Upper lobe of left lung (tissue), 6 donors: Measurements from ENCODE around the gene MAPK8IP1. TPM values are rescaled to one million over a fixed set of nuclear protein-coding genes. Genes with fewer than 3 reads are reported as not detected.

Experiments
- ATAC-seq, 2 donors: fragments of 200-7000 bp; cut with Tn5 transposase; one replicate each; pipeline ENCODE4 v1.9.1; 2022; ENCODE audit warnings: mild to moderate bottlenecking in 2 of 2, moderate library complexity in 2 of 2; ENCODE audit not compliant: low FRiP score in 2 of 2
- DNase-seq, 2 donors: peaks; one replicate each; pipeline ENCODE4 v3.0.0-alpha.2; 2019 to 2020
- H3K27ac ChIP-seq, 4 donors: fragments of 200-600 bp; sonication (generic); one replicate each; pipeline ENCODE4 v1.5.1; 2016 to 2019
- H3K27me3 ChIP-seq, 4 donors: fragments of 200-600 bp; sonication (generic); one replicate each; pipeline ENCODE4 v1.5.1; 2017 to 2019
- H3K36me3 ChIP-seq, 4 donors: fragments of 200-600 bp; sonication (generic); one replicate each; pipeline ENCODE4 v1.5.1; 2016 to 2019
- H3K4me1 ChIP-seq, 4 donors: fragments of 200-600 bp; sonication (generic); one replicate each; pipeline ENCODE4 v1.5.1; 2018 to 2019
- H3K4me3 ChIP-seq, 4 donors: fragments of 200-600 bp; sonication (generic); one replicate each; pipeline ENCODE4 v1.5.1; 2017 to 2019; ENCODE audit warnings: mild to moderate bottlenecking in 2 of 4, moderate library complexity in 1 of 4
- H3K9me3 ChIP-seq, 4 donors: fragments of 200-600 bp; sonication (generic); one replicate each; pipeline ENCODE4 v1.5.1; 2018 to 2019
- CTCF ChIP-seq, 6 experiments: fragments of 450-650 bp in 4 of 6; fragments of 200-600 bp in 2 of 6; sonication (generic) in 2 of 6; IDR thresholded peaks; one replicate each; pipeline ENCODE4 v1.5.1; 2016 to 2019; ENCODE audit warnings: antibody characterized with exemption in 6 of 6
- EP300 ChIP-seq, 4 donors: sonication (generic); formaldehyde crosslinking; IDR thresholded peaks; one replicate each; pipeline ENCODE4 v1.5.1; 2017; ENCODE audit warnings: antibody characterized with exemption in 4 of 4, control low read depth in 2 of 4
- POLR2A ChIP-seq, 4 donors: fragments of 450-650 bp; IDR thresholded peaks; one replicate each; pipeline ENCODE4 v1.5.1; 2016 to 2017; ENCODE audit warnings: antibody characterized with exemption in 4 of 4, mild to moderate bottlenecking in 2 of 4
- POLR2AphosphoS5 ChIP-seq, 2 donors: sonication (generic); formaldehyde crosslinking; IDR thresholded peaks; one replicate each; pipeline ENCODE4 v1.5.1; 2017; ENCODE audit warnings: antibody characterized with exemption in 2 of 2
- WGBS, 2 donors: methylation state at CpG; one replicate each; pipeline ENCODE4 v1.1.5; 2017 to 2018; 5-methylcytosine and 5-hydroxymethylcytosine counted together
- total RNA-seq, 6 donors: library from RNA; depleted of rRNA in 4 of 6; stranded (reverse); fragments of >200 nt in 4 of 6; gene quantifications; one replicate each; pipeline versions ENCODE4 v1.1.0 to v1.2.1, GENCODE V29; 2016 to 2021
- donor health status: DM: no; HTN: no; CAD: no; lungs with moderate emphysema.
- donor health status: DM: no; HTN: yes; CAD: no; lungs with severe emphysema.

The MAPK8IP1 gene
- total RNA-seq, 6 donors from 2014 or later: 2.1 to 16.0 (median 8.7) TPM

DNA sequence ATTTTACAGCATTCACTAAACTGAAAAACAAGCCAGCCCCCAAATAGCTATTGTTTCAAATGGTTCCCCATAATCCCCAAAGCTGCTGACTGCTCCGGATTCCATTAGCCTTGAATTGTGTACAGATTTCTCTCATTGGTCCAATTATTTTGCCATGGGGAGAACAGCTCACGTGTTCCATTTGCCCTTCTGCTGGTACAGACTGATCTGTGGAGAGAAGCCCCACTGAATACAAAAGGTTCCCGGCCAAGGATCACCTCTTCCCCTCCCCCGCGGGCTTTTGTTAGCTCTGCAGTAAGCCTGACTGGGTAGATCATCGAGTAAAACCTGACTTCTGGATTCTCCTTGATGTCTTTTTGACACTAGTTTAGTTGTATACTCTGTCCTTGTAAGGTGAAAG, 9.1 kb upstream of the MAPK8IP1 start:
- Histone ChIP-seq H3K27me3 (no peaks in the 10 kb centered on the region), H3K4me1 (no peaks in the 10 kb centered on the region), H3K36me3 (peaks cover 23 to 95% (median 75%) of the 10 kb centered on the region in 4 donors), H3K4me3 (no peak overlapping the region), H3K27ac (no peak overlapping the region), H3K9me3 (no peaks in the 10 kb centered on the region)
- ATAC-seq (no peak), DNase-seq (no peak)
- 74 to 80% methylated on average over 6 of the region's 6 CpGs for WGBS, 2 donors
- TF ChIP-seq POLR2AphosphoS5 (IDR thresholded peaks at IDR 0.05) (no peak), POLR2A (IDR thresholded peaks at IDR 0.05) (no peak), CTCF (IDR thresholded peaks at IDR 0.05) (no peak), EP300 (IDR thresholded peaks at IDR 0.05) (no peak)

- Histone ChIP-seq H3K4me3 (no peak overlapping the region), H3K27ac (no peak overlapping the region), H3K9me3 (no peaks in the 10 kb centered on the region), H3K27me3 (no peaks in the 10 kb centered on the region), H3K4me1 (no peaks in the 10 kb centered on the region), H3K36me3 (peaks cover 19 to 94% (median 75%) of the 10 kb centered on the region in 4 donors)
- no peak for TF ChIP-seq CTCF (IDR thresholded peaks at IDR 0.05)
- no peak for TF ChIP-seq EP300 (IDR thresholded peaks at IDR 0.05)
- no peak for TF ChIP-seq POLR2AphosphoS5 (IDR thresholded peaks at IDR 0.05)
- no peak for TF ChIP-seq POLR2A (IDR thresholded peaks at IDR 0.05)
- ATAC-seq (no peak), DNase-seq (no peak)
- WGBS, 2 donors: 93 to 95% methylated on average over 8 of the region's 8 CpGs
These were observed 8.2 kb upstream of the MAPK8IP1 start for GRCh38 chr11:45877221-45877620.

GRCh38 chr11:45877845-45878244, 7.6 kb upstream of the MAPK8IP1 start:
- DNase-seq: no peak
- Histone ChIP-seq H3K4me1 (no peaks in the 10 kb centered on the region), H3K9me3 (no peaks in the 10 kb centered on the region), H3K36me3 (peaks cover 19 to 90% (median 74%) of the 10 kb centered on the region in 4 donors), H3K4me3 (no peak overlapping the region), H3K27me3 (no peaks in the 10 kb centered on the region), H3K27ac (no peak overlapping the region)
- no peak for ATAC-seq
- 86 to 92% methylated on average over 3 of the region's 3 CpGs for WGBS, 2 donors
- TF ChIP-seq CTCF (IDR thresholded peaks at IDR 0.05): no peak
- TF ChIP-seq EP300 (IDR thresholded peaks at IDR 0.05): no peak
- no peak for TF ChIP-seq POLR2AphosphoS5 (IDR thresholded peaks at IDR 0.05)
- no peak for TF ChIP-seq POLR2A (IDR thresholded peaks at IDR 0.05)

GRCh38 chr11:45879803-45880686, 5.4 kb upstream of the MAPK8IP1 start:
- 95 to 96% methylated on average over 7 of the region's 7 CpGs for WGBS, 2 donors
- ATAC-seq (no peak), DNase-seq (no peak)
- Histone ChIP-seq H3K36me3 (peaks cover 19 to 68% (median 56%) of the 10 kb centered on the region in 4 donors), H3K27me3 (no peaks in the 10 kb centered on the region), H3K9me3 (no peaks in the 10 kb centered on the region), H3K4me1 (peaks cover 0 to 1% (median under 1%) of the 10 kb centered on the region in 4 donors), H3K4me3 (no peak overlapping the region), H3K27ac (no peak overlapping the region)
- TF ChIP-seq POLR2A (IDR thresholded peaks at IDR 0.05) (no peak), CTCF (IDR thresholded peaks at IDR 0.05) (no peak), EP300 (IDR thresholded peaks at IDR 0.05) (no peak), POLR2AphosphoS5 (IDR thresholded peaks at IDR 0.05) (no peak)
